ENCODE results near the gene CPNE7.

CPNE7 gene

GRCh38 chr16:89598199-89598598, 22.6 kb downstream of the CPNE7 start:
- TF ChIP-seq TAF1 (IDR thresholded peaks at IDR 0.05; ENCODE audit: borderline replicate concordance, insufficient read depth, low read length): no peak
- TF ChIP-seq POLR2AphosphoS5 (IDR thresholded peaks at IDR 0.05; ENCODE audit: low read depth, low read length): no peak
- no peak for TF ChIP-seq SIN3A (IDR thresholded peaks at IDR 0.05; ENCODE audit: borderline replicate concordance, insufficient read depth, low read length)
- TF ChIP-seq REST (IDR thresholded peaks at IDR 0.05; ENCODE audit: insufficient read depth in 1 of 2, low read depth in 2 of 2, low read length in 2 of 2): no peak
- no peak for TF ChIP-seq FOXP2 (optimal IDR thresholded peaks at IDR 0.05; ENCODE audit: borderline replicate concordance, extremely low read depth, extremely low read length, insufficient read depth)

GRCh38 chr16:89599451-89599858, 23.9 kb downstream of the CPNE7 start:
- TF ChIP-seq TAF1 (IDR thresholded peaks at IDR 0.05; ENCODE audit: borderline replicate concordance, insufficient read depth, low read length) (no peak), POLR2AphosphoS5 (IDR thresholded peaks at IDR 0.05; ENCODE audit: low read depth, low read length) (no peak), SIN3A (IDR thresholded peaks at IDR 0.05; ENCODE audit: borderline replicate concordance, insufficient read depth, low read length) (no peak), FOXP2 (optimal IDR thresholded peaks at IDR 0.05; ENCODE audit: borderline replicate concordance, extremely low read depth, extremely low read length, insufficient read depth) (no peak), REST (IDR thresholded peaks at IDR 0.05; ENCODE audit: insufficient read depth in 1 of 2, low read depth in 2 of 2, low read length in 2 of 2) (no peak)

DNA sequence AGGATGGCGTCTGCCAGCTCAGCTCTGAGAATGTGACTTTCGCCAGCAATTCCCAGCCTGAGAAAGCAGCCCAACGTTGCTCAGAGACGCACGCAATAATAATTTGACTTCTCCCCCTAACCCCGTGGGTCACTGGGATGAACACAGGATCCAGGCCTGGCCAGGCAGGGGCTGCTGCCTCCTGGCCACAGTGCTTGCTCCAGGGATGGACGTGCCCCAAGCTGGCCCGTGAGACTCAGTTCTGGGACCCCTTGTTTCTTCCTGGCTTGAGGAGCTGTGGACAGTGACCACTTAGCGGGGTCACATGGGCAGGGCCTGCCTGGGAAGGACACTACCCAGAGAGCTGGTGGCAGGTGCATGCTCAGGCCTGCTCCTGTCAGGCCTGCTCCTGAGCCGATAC, 24.3 kb downstream of the CPNE7 start:
- no peak for TF ChIP-seq FOXP2 (optimal IDR thresholded peaks at IDR 0.05; ENCODE audit: borderline replicate concordance, extremely low read depth, extremely low read length, insufficient read depth)

DNA sequence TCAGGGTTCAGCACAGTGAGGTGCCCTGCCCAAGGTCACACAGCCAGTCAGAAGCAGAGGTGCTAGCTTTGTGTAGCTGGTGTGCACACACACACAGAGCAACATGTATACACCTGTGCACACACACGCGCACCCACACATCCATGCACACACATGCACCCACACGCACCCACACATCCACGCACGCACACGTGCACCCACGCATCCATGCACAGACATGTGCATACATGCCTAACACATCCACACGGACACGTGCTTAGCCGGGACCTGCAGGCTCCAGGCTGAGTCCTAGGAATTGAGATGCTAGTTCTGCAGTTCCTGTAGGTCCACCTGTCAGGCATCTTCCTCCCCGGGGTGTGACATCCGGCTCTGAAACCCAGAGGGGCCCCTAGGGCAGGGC, 24.9 kb downstream of the CPNE7 start:
- TF ChIP-seq TAF1 (IDR thresholded peaks at IDR 0.05; ENCODE audit: borderline replicate concordance, insufficient read depth, low read length) (no peak), REST (IDR thresholded peaks at IDR 0.05; ENCODE audit: insufficient read depth in 1 of 2, low read depth in 2 of 2, low read length in 2 of 2) (no peak), SIN3A (IDR thresholded peaks at IDR 0.05; ENCODE audit: borderline replicate concordance, insufficient read depth, low read length) (no peak), FOXP2 (optimal IDR thresholded peaks at IDR 0.05; ENCODE audit: borderline replicate concordance, extremely low read depth, extremely low read length, insufficient read depth) (no peak), POLR2AphosphoS5 (IDR thresholded peaks at IDR 0.05; ENCODE audit: low read depth, low read length) (no peak)

DNA sequence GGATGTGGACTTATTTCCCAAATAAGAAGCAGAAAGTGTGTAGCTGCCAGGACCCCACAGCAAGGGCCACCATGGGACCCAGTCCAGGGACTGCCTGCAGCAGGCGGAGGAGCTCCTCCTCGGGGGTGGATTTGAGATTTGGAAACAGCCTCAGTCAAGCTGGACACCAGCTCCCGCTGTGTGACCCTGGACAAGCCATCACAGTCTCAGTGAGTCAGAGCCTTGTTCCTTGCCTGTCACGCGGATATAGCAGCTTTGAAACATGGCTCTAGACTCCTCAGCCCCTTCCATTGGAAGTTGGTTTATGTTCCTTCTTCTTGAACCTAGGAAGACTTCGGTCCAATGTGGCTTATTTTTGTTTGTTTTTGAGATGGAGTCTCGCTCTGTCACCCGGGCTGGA, 25.4 kb downstream of the CPNE7 start:
- TF ChIP-seq TAF1 (IDR thresholded peaks at IDR 0.05; ENCODE audit: borderline replicate concordance, insufficient read depth, low read length) (no peak), REST (IDR thresholded peaks at IDR 0.05; ENCODE audit: insufficient read depth in 1 of 2, low read depth in 2 of 2, low read length in 2 of 2) (no peak), SIN3A (IDR thresholded peaks at IDR 0.05; ENCODE audit: borderline replicate concordance, insufficient read depth, low read length) (no peak), FOXP2 (optimal IDR thresholded peaks at IDR 0.05; ENCODE audit: borderline replicate concordance, extremely low read depth, extremely low read length, insufficient read depth) (no peak), POLR2AphosphoS5 (IDR thresholded peaks at IDR 0.05; ENCODE audit: low read depth, low read length) (no peak)

Data from PFSK-1 (cell line).